ENCODE measurements around the gene CRACR2B.

Gene CRACR2B

DNA sequence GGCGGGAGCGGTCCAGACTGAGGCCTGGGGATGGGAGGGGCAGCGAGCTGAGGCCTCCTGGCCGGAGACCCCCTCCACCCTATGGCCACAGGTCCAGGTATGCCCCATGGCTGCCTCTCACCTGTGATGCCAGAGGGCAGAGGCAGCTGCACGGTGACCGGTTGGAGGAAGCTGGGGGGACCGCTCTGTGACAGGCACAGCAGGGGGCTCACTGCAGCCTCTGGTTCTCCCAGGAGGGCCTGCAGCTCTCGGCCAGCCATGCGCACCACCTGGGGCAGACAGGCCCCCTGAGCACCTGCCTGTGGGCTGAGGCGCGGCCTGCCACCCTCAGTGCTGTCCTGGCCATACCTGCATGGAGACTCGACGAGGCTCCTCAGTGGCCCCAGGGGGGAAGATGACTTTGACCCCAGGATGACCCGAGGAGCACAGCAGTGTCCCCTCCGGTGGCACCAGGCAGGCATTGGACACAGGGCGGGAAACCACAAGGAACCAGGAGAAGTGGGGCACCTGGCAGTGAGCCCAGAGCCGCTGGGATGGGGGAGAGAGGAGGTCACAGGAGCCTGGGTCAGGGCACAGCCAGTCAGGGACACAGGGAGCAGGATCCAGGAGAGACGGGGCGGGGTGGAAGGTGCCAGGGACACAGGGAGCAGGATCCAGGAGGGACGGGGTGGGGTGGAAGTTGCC is 26.5 kb upstream of the CRACR2B start:
- no peak overlapping the region for H3K27ac ChIP-seq (replicated peaks)
- H3K27me3 ChIP-seq (ENCODE audit: insufficient read depth, poor library complexity, severe bottlenecking): no peaks in the 10 kb centered on the region
- no peak for TF ChIP-seq POLR2AphosphoS5 (IDR thresholded peaks at IDR 0.05; ENCODE audit: low read depth)
- no peak for TF ChIP-seq SPI1 (IDR thresholded peaks at IDR 0.05; ENCODE audit: borderline replicate concordance, low read depth)
- TF ChIP-seq, protein P1, sequence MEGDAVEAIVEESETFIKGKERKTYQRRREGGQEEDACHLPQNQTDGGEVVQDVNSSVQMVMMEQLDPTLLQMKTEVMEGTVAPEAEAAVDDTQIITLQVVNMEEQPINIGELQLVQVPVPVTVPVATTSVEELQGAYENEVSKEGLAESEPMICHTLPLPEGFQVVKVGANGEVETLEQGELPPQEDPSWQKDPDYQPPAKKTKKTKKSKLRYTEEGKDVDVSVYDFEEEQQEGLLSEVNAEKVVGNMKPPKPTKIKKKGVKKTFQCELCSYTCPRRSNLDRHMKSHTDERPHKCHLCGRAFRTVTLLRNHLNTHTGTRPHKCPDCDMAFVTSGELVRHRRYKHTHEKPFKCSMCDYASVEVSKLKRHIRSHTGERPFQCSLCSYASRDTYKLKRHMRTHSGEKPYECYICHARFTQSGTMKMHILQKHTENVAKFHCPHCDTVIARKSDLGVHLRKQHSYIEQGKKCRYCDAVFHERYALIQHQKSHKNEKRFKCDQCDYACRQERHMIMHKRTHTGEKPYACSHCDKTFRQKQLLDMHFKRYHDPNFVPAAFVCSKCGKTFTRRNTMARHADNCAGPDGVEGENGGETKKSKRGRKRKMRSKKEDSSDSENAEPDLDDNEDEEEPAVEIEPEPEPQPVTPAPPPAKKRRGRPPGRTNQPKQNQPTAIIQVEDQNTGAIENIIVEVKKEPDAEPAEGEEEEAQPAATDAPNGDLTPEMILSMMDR (IDR thresholded peaks at IDR 0.05; ENCODE audit: insufficient read depth, low read length): no peak
- TF ChIP-seq, protein P2, sequence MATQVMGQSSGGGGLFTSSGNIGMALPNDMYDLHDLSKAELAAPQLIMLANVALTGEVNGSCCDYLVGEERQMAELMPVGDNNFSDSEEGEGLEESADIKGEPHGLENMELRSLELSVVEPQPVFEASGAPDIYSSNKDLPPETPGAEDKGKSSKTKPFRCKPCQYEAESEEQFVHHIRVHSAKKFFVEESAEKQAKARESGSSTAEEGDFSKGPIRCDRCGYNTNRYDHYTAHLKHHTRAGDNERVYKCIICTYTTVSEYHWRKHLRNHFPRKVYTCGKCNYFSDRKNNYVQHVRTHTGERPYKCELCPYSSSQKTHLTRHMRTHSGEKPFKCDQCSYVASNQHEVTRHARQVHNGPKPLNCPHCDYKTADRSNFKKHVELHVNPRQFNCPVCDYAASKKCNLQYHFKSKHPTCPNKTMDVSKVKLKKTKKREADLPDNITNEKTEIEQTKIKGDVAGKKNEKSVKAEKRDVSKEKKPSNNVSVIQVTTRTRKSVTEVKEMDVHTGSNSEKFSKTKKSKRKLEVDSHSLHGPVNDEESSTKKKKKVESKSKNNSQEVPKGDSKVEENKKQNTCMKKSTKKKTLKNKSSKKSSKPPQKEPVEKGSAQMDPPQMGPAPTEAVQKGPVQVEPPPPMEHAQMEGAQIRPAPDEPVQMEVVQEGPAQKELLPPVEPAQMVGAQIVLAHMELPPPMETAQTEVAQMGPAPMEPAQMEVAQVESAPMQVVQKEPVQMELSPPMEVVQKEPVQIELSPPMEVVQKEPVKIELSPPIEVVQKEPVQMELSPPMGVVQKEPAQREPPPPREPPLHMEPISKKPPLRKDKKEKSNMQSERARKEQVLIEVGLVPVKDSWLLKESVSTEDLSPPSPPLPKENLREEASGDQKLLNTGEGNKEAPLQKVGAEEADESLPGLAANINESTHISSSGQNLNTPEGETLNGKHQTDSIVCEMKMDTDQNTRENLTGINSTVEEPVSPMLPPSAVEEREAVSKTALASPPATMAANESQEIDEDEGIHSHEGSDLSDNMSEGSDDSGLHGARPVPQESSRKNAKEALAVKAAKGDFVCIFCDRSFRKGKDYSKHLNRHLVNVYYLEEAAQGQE (IDR thresholded peaks at IDR 0.05; ENCODE audit: insufficient replicate concordance, low read depth): no peak
- TF ChIP-seq GABPA (IDR thresholded peaks at IDR 0.05; ENCODE audit: low read depth): no peak
- DNase-seq (ENCODE audit: low read depth in 1 of 2, low spot score in 1 of 2): no peak
- no peak overlapping the region for H3K4me3 ChIP-seq (replicated peaks; ENCODE audit: insufficient read depth, low read length)

DNA sequence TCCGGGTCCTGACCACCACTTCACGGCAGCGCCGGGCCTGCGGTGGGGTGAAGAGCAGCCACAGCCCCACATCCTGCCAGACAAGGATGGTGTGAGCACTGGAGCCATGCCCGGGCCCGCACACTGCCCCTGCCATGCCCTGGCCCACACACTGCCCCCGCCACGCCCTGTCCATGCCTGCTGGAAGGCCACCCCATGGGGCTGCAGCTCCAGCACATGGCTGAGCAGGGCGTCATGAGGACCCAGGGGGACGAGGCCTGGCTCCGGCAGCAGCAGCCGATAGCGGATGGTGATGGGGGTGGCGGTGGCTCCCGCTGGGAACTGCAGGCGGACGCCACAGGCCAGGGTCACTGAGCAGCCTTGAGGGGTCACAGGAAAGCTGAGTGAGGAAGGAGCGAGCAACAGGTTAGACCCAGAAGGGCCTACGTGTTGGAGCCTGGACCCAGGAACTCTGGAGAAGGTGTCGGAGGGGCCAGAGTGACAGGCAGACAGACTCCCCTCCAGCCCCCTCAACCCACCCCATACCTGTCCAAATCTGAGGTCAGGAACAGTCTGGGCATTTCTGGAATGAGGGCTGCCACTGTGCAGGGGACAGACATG is 25.6 kb upstream of the CRACR2B start:
- DNase-seq (ENCODE audit: low read depth in 1 of 2, low spot score in 1 of 2): no peak
- no peak overlapping the region for H3K4me3 ChIP-seq (replicated peaks; ENCODE audit: insufficient read depth, low read length)
- no peaks in the 10 kb centered on the region for H3K27me3 ChIP-seq (ENCODE audit: insufficient read depth, poor library complexity, severe bottlenecking)
- H3K27ac ChIP-seq (replicated peaks): no peak overlapping the region
- TF ChIP-seq, protein P1 (IDR thresholded peaks at IDR 0.05; ENCODE audit: insufficient read depth, low read length): no peak
- no peak for TF ChIP-seq SPI1 (IDR thresholded peaks at IDR 0.05; ENCODE audit: borderline replicate concordance, low read depth)
- TF ChIP-seq, protein P2 (IDR thresholded peaks at IDR 0.05; ENCODE audit: insufficient replicate concordance, low read depth): no peak
- TF ChIP-seq GABPA (IDR thresholded peaks at IDR 0.05; ENCODE audit: low read depth): no peak
- TF ChIP-seq POLR2AphosphoS5 (IDR thresholded peaks at IDR 0.05; ENCODE audit: low read depth): no peak

DNA sequence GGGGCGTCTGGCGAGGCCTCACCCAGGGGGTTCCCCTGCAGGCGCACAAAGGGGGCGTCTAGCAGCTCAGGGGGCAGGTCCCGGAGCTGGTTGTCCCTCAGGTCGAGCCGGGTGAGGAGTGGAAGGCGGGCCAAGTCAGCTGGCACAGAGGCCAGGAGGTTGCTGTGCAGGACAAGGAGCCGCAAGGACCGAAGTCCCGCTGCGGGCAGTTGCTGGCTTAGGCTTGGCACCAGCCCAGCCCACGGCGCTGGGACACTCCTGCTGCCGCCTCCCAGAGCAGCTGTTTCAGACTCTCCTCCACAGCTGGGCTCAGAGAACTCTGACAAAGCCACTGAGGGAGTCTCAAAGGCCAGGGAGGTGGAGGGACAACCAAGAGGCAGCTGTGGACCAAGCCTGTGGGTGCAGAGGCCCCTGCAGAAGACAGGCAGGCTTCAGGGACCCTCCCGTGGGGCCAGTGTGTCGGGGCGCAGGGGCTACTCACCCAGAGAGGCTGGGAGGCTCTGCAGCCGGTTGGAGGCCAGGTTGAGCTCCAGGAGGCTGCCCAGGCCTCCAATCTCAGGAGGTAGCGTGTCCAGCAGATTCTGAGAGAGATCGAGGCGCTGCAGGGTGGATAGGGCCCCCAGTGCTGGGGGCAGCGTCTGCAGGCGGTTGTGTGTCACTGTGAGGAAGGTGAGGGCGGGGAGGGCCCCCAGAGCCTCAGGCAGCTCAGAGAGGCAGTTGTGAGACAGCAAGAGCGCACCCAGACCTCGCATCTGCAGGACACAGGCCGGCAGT is 24.8 kb upstream of the CRACR2B start:
- H3K27ac ChIP-seq (replicated peaks): no peak overlapping the region
- no peaks in the 10 kb centered on the region for H3K27me3 ChIP-seq (ENCODE audit: insufficient read depth, poor library complexity, severe bottlenecking)
- TF ChIP-seq, protein P1 (IDR thresholded peaks at IDR 0.05; ENCODE audit: insufficient read depth, low read length): no peak
- TF ChIP-seq, protein P2 (IDR thresholded peaks at IDR 0.05; ENCODE audit: insufficient replicate concordance, low read depth): no peak
- TF ChIP-seq POLR2AphosphoS5 (IDR thresholded peaks at IDR 0.05; ENCODE audit: low read depth): no peak
- no peak for TF ChIP-seq SPI1 (IDR thresholded peaks at IDR 0.05; ENCODE audit: borderline replicate concordance, low read depth)
- no peak for TF ChIP-seq GABPA (IDR thresholded peaks at IDR 0.05; ENCODE audit: low read depth)
- no peak overlapping the region for H3K4me3 ChIP-seq (replicated peaks; ENCODE audit: insufficient read depth, low read length)
- no peak for DNase-seq (ENCODE audit: low read depth in 1 of 2, low spot score in 1 of 2)
